Measurements from ENCODE around the gene PRAMEF4. TPM values are rescaled to one million over a fixed set of nuclear protein-coding genes. Genes with fewer than 3 reads are reported as not detected.
"Not testable (repeated sequence)": the region's sequence is repeated elsewhere in the genome, so short reads cannot be mapped to it uniquely, and the experiment has no call there.

The PRAMEF4 gene
- total and polyA plus RNA-seq, 9 of the 15 experiments (the other 6 are each of a cell fraction or from before 2014, with no cell fraction given), result not detected

DNA sequence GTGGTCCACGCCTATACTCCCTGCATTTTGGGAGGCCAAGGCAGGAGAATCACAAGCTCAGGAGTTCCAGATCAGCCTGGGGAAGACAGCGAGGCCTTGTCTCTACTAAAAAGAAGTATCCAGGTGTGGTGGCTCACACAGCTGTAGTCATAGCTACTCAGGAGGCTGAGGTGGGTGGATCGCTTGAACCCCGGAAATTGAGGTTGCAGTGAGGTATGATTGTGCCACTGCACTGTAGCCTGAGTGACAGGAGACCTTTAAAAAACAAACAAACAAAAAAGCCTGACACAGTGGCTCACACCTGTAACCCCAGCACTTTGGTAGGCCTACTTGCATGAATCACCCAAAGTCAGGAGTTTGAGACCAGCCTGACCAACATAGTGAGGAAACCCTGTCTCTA is 7.5 kb downstream of the PRAMEF4 start:
- H3K79me2 ChIP-seq (ENCODE audit: control insufficient read depth, insufficient read depth, low read length); H3K9ac ChIP-seq (ENCODE audit: insufficient read depth in 1 of 2, low read depth in 2 of 2, low read length in 2 of 2); in situ Hi-C loops (cut with MboI); H2AFZ ChIP-seq (ENCODE audit: low read depth, low read length); H3K4me1 ChIP-seq (replicated peaks in 1 of 2; ENCODE audit: control insufficient read depth in 2 of 2, insufficient read depth in 2 of 2, low read length in 2 of 2); DNase-seq (ENCODE audit: extremely low read depth in 1 of 4, low spot score in 3 of 4); BruUV-seq (replicated peaks); H3K27me3 ChIP-seq (ENCODE audit: control insufficient read depth in 2 of 2, insufficient read depth in 2 of 2, low read length in 2 of 2); H3K4me2 ChIP-seq (ENCODE audit: insufficient read depth, low read length); H3K4me3 ChIP-seq; H4K20me1 ChIP-seq (replicated peaks; ENCODE audit: control insufficient read depth, insufficient read depth, low read length); H3K27ac ChIP-seq (ENCODE audit: extremely low read depth, low read depth, low read length); H3K9me1 ChIP-seq (ENCODE audit: control insufficient read depth, insufficient read depth, low read length); H3K9me3 ChIP-seq (replicated peaks; ENCODE audit: control insufficient read depth, insufficient read depth, low read depth, low read length); POLR2A ChIA-PET; H3K36me3 ChIP-seq (ENCODE audit: control insufficient read depth, insufficient read depth, low read length); intact Hi-C loops (cut with micrococcal nuclease); ATAC-seq; CTCF ChIA-PET (ENCODE audit: low intra/inter-chr PET ratio); FAIRE-seq: not testable (repeated sequence)
- 0% methylated on average over 3 of the region's 4 CpGs for WGBS (ENCODE audit: insufficient coverage, low coverage, missing lambda C conversion rate)

GRCh38 chr1:12863131-12863880 is 22.7 kb downstream of the PRAMEF4 start:
- H2AFZ ChIP-seq (ENCODE audit: low read depth, low read length); FAIRE-seq; BruUV-seq (replicated peaks); intact Hi-C loops (cut with micrococcal nuclease); H3K4me1 ChIP-seq (replicated peaks in 1 of 2; ENCODE audit: control insufficient read depth in 2 of 2, insufficient read depth in 2 of 2, low read length in 2 of 2); POLR2A ChIA-PET; H3K4me3 ChIP-seq; DNase-seq (ENCODE audit: extremely low read depth in 1 of 4, low spot score in 3 of 4); H3K9me1 ChIP-seq (ENCODE audit: control insufficient read depth, insufficient read depth, low read length); H4K20me1 ChIP-seq (replicated peaks; ENCODE audit: control insufficient read depth, insufficient read depth, low read length); CTCF ChIA-PET (ENCODE audit: low intra/inter-chr PET ratio); H3K9me3 ChIP-seq (replicated peaks; ENCODE audit: control insufficient read depth, insufficient read depth, low read depth, low read length); ATAC-seq; H3K27ac ChIP-seq (ENCODE audit: extremely low read depth, low read depth, low read length); H3K36me3 ChIP-seq (ENCODE audit: control insufficient read depth, insufficient read depth, low read length); H3K79me2 ChIP-seq (ENCODE audit: control insufficient read depth, insufficient read depth, low read length); H3K4me2 ChIP-seq (ENCODE audit: insufficient read depth, low read length); H3K27me3 ChIP-seq (ENCODE audit: control insufficient read depth in 2 of 2, insufficient read depth in 2 of 2, low read length in 2 of 2); H3K9ac ChIP-seq (ENCODE audit: insufficient read depth in 1 of 2, low read depth in 2 of 2, low read length in 2 of 2): not testable (repeated sequence)
- WGBS (ENCODE audit: insufficient coverage, low coverage, missing lambda C conversion rate), result 0% methylated on average over 3 of the region's 7 CpGs
- in situ Hi-C loops (cut with MboI), result loop anchor here (5.0 to 10.0 kb wide), 2 partner anchors 66 to 171 kb away; no protein-coding TSS in a partner anchor

- H2AFZ ChIP-seq (ENCODE audit: low read depth, low read length); H3K79me2 ChIP-seq (ENCODE audit: control insufficient read depth, insufficient read depth, low read length); BruUV-seq (replicated peaks); ATAC-seq; H3K4me2 ChIP-seq (ENCODE audit: insufficient read depth, low read length); CTCF ChIA-PET (ENCODE audit: low intra/inter-chr PET ratio); H3K4me3 ChIP-seq; H3K9ac ChIP-seq (ENCODE audit: insufficient read depth in 1 of 2, low read depth in 2 of 2, low read length in 2 of 2); intact Hi-C loops (cut with micrococcal nuclease); H3K27me3 ChIP-seq (ENCODE audit: control insufficient read depth in 2 of 2, insufficient read depth in 2 of 2, low read length in 2 of 2); DNase-seq (ENCODE audit: extremely low read depth in 1 of 4, low spot score in 3 of 4); FAIRE-seq; H3K27ac ChIP-seq (ENCODE audit: extremely low read depth, low read depth, low read length); H3K9me1 ChIP-seq (ENCODE audit: control insufficient read depth, insufficient read depth, low read length); in situ Hi-C loops (cut with MboI); H3K4me1 ChIP-seq (replicated peaks in 1 of 2; ENCODE audit: control insufficient read depth in 2 of 2, insufficient read depth in 2 of 2, low read length in 2 of 2); H4K20me1 ChIP-seq (replicated peaks; ENCODE audit: control insufficient read depth, insufficient read depth, low read length); H3K36me3 ChIP-seq (ENCODE audit: control insufficient read depth, insufficient read depth, low read length); H3K9me3 ChIP-seq (replicated peaks; ENCODE audit: control insufficient read depth, insufficient read depth, low read depth, low read length): not testable (repeated sequence)
- WGBS (ENCODE audit: insufficient coverage, low coverage, missing lambda C conversion rate), result 0% methylated on average over 1 of the region's 2 CpGs
- POLR2A ChIA-PET, result interaction anchor here (0.6 kb wide), 1 partner anchor 778 kb away, joined by 4 read pairs; no protein-coding TSS in a partner anchor
These were observed 29.2 kb downstream of the PRAMEF4 start, which contains the start of gene PRAMEF2 for GRCh38 chr1:12856786-12857185. Gene PRAMEF2, plus strand, starts transcription at chr1:12857086. Its CDS starts 1,924 bp downstream, at chr1:12859010.

Measured in K562 (cell line).